Fibroblast of the aortic adventitia (primary cell): ENCODE results near the gene GDF7. TPM values are rescaled to one million over a fixed set of nuclear protein-coding genes. Genes with fewer than 3 reads are reported as not detected.

Experiments
- DNase-seq: peaks from one replicate; pipeline ENCODE4 v3.0.0-alpha.2; 2010; ENCODE audit warnings: low read depth
- H3K4me3 ChIP-seq: 2 replicates; pipeline ENCODE4 v1.5.1; 2011; ENCODE audit warnings: low read depth, mild to moderate bottlenecking, control low read depth, low read length, moderate library complexity
- total RNA-seq: library from RNA; depleted of rRNA; stranded (reverse); fragments of >200 nt; gene quantifications from 2 replicates; pipeline ENCODE4 v1.2.3, GENCODE V29; 2012; ENCODE audit warnings: low replicate concordance
- TF ChIP-seq, protein P1 (sequence below): IDR thresholded peaks from 2 replicates; pipeline ENCODE4 v1.5.1; 2011; ENCODE audit warnings: mild to moderate bottlenecking, low read length, control low read depth, inconsistent platforms; ENCODE audit not compliant: insufficient read depth

GDF7 gene
- total RNA-seq, 1 donor, result under 0.01 TPM

- DNase-seq, result no peak
- TF ChIP-seq, protein P1, sequence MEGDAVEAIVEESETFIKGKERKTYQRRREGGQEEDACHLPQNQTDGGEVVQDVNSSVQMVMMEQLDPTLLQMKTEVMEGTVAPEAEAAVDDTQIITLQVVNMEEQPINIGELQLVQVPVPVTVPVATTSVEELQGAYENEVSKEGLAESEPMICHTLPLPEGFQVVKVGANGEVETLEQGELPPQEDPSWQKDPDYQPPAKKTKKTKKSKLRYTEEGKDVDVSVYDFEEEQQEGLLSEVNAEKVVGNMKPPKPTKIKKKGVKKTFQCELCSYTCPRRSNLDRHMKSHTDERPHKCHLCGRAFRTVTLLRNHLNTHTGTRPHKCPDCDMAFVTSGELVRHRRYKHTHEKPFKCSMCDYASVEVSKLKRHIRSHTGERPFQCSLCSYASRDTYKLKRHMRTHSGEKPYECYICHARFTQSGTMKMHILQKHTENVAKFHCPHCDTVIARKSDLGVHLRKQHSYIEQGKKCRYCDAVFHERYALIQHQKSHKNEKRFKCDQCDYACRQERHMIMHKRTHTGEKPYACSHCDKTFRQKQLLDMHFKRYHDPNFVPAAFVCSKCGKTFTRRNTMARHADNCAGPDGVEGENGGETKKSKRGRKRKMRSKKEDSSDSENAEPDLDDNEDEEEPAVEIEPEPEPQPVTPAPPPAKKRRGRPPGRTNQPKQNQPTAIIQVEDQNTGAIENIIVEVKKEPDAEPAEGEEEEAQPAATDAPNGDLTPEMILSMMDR, result no peak
- H3K4me3 ChIP-seq, result no peak overlapping the region
These were observed 14.0 kb upstream of the GDF7 start for GRCh38 chr2:20652673-20653575.

- H3K4me3 ChIP-seq, result no peak overlapping the region
- TF ChIP-seq, protein P1, result no peak
- DNase-seq, result no peak
These were observed 13.0 kb upstream of the GDF7 start for GRCh38 chr2:20653695-20654534.

GRCh38 chr2:20654535-20654813 lies 12.5 kb upstream of the GDF7 start:
- TF ChIP-seq, protein P1, result no peak
- no peak for DNase-seq
- H3K4me3 ChIP-seq, result no peak overlapping the region

DNA sequence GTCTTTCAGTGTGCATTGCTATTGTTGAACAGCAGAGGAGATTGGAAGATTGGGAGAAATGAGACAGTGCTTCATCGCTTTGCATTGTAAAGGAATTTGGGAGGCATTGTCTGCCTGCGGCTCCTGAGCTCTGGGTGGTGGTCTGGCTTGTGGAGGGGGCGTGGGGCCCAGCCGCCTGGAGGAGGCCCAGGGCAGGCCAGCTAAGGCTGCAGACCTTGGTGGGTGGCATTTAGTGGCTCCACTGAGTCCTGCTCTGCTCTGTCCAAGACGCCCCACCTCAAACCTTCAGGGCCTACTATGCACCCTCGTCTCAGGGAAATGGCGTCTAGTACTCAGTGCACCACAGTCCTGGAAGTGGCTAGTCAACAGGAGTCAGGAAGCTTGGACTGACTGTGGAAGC lies 10.4 kb upstream of the GDF7 start:
- no peak for DNase-seq
- TF ChIP-seq, protein P1, result no peak
- no peak overlapping the region for H3K4me3 ChIP-seq

DNA sequence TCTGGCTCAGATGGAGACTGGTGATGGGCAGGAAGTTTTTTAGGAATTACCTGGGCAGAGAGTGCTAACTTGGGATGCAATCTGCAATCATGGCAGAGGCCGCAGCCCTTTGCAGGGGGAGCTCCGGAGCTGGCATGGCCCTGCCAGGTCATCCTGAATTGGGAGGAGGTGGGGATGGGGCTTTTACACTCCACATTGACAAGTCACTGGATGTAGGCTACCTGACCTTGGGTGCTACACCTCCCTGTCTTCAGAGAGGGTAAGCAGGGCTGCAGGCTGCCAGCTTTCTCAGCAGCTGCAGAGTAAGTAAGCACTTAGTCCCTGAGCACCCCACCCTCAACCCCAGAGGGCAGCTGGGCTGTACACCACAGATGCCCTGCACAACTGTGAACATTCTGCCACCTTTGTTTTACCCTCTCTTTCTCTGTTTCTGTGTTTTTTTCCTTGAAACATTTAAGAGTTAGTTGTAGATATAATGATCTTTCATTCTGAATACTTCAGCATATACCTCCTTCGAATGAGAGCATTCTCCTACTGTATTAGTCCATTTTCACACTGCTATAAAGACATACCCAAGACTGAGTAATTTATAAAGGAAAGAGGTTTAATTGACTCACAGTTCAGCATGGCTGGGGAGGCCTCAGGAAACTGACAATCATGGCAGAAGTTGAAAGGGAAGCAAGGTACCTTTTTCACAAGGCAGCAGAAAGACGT lies 9.3 kb upstream of the GDF7 start:
- DNase-seq, result no peak
- no peak overlapping the region for H3K4me3 ChIP-seq
- TF ChIP-seq, protein P1, result no peak

- peak; percentile 54 for DNase-seq
- H3K4me3 ChIP-seq, result no peak overlapping the region
- TF ChIP-seq, protein P1, result no peak
These were observed 6.2 kb upstream of the GDF7 start for GRCh38 chr2:20660506-20661420.
